GM21381 (cell line): Measurements from ENCODE around the gene NT5C1A.

Experiments used
- ATAC-seq: cut with Tn5 transposase; IDR thresholded peaks from one replicate; pipeline ENCODE4 v1.9.1; 2021; ENCODE audit warnings: mild to moderate bottlenecking, moderate library complexity; ENCODE audit not compliant: unreplicated experiment

The NT5C1A gene

GRCh38 chr1:39639305-39640130, 32.4 kb downstream of the NT5C1A start, which contains the start of gene HEYL:
HEYL (minus strand) TSS chr1:39639643; CDS start chr1:39639625, 18 bp downstream.
- ATAC-seq, result no peak

GRCh38 chr1:39638965-39639304, 33.0 kb downstream of the NT5C1A start:
- ATAC-seq, result no peak

- no peak for ATAC-seq
These were observed 34.5 kb downstream of the NT5C1A start for GRCh38 chr1:39637361-39637760.

- no peak for ATAC-seq
These were observed 36.1 kb downstream of the NT5C1A start for GRCh38 chr1:39635871-39636210.

GRCh38 chr1:39635205-39635870, 36.6 kb downstream of the NT5C1A start:
- ATAC-seq, result no peak

- no peak for ATAC-seq
These were observed 38.5 kb downstream of the NT5C1A start for GRCh38 chr1:39633422-39633821.

GRCh38 chr1:39632682-39633417, 39.1 kb downstream of the NT5C1A start:
- ATAC-seq, result no peak

GRCh38 chr1:39632323-39632681, 39.6 kb downstream of the NT5C1A start:
- no peak for ATAC-seq

- no peak for ATAC-seq
These were observed 40.3 kb downstream of the NT5C1A start for GRCh38 chr1:39631361-39632322.

- no peak for ATAC-seq
These were observed 43.0 kb downstream of the NT5C1A start for GRCh38 chr1:39628807-39629350.

- ATAC-seq, result no peak
These were observed 45.3 kb downstream of the NT5C1A start for GRCh38 chr1:39626646-39627045.

- ATAC-seq, result no peak
These were observed 46.2 kb downstream of the NT5C1A start for GRCh38 chr1:39625462-39626273.

GRCh38 chr1:39625009-39625408, 46.9 kb downstream of the NT5C1A start:
- no peak for ATAC-seq

GRCh38 chr1:39623053-39623452, 48.9 kb downstream of the NT5C1A start:
- no peak for ATAC-seq

- ATAC-seq, result no peak
These were observed 49.5 kb downstream of the NT5C1A start for GRCh38 chr1:39622427-39622826.

- ATAC-seq, result no peak
These were observed 51.2 kb downstream of the NT5C1A start for GRCh38 chr1:39620659-39621165.

- no peak for ATAC-seq
These were observed 54.3 kb downstream of the NT5C1A start for GRCh38 chr1:39617488-39618049.

- ATAC-seq, result no peak
These were observed 56.7 kb downstream of the NT5C1A start for GRCh38 chr1:39615086-39615673.

- ATAC-seq, result no peak
These were observed 57.4 kb downstream of the NT5C1A start for GRCh38 chr1:39614488-39614887.
